Occipital lobe (tissue), 2 donors: ENCODE data around the gene HRH1. TPM values are rescaled to one million over a fixed set of nuclear protein-coding genes. Genes with fewer than 3 reads are reported as not detected.

Experiments
- DNase-seq: peaks from one replicate; lab custom pipeline; 2025; lab: John Stamatoyannopoulos, UW
- total RNA-seq: library from RNA; depleted of rRNA; stranded (reverse); fragments of >200 nt; gene quantifications from one replicate; pipeline ENCODE4 v1.2.3, GENCODE V29; 2014

Gene HRH1
- total RNA-seq, 1 donor from 2014 or later, result 1.7 TPM

GRCh38 chr3:11273891-11274291, 119.6 kb downstream of the HRH1 start:
- DNase-seq, result no peak

GRCh38 chr3:11274566-11275142, 120.4 kb downstream of the HRH1 start:
- no peak for DNase-seq

DNA sequence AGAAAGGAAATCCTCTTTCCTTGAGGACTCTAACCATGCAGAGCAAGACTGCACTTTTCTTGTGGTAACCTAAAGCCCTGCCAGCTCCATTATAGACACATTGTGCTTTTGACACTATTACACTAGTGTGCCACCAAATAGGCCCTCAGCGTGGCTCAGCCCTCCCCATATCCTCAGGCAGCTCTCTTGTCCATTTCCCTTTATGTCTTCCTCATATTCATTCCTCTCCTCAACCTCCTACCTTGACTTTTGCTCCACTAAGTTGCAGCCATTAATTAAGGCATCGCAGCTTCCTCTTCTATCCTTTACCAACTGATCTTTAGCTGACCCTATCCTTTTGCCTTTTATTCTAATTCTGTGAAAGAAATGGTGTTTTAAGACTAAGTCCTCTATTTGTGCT, 121.6 kb downstream of the HRH1 start:
- no peak for DNase-seq

GRCh38 chr3:11276901-11277300, 122.6 kb downstream of the HRH1 start:
- DNase-seq, result no peak

DNA sequence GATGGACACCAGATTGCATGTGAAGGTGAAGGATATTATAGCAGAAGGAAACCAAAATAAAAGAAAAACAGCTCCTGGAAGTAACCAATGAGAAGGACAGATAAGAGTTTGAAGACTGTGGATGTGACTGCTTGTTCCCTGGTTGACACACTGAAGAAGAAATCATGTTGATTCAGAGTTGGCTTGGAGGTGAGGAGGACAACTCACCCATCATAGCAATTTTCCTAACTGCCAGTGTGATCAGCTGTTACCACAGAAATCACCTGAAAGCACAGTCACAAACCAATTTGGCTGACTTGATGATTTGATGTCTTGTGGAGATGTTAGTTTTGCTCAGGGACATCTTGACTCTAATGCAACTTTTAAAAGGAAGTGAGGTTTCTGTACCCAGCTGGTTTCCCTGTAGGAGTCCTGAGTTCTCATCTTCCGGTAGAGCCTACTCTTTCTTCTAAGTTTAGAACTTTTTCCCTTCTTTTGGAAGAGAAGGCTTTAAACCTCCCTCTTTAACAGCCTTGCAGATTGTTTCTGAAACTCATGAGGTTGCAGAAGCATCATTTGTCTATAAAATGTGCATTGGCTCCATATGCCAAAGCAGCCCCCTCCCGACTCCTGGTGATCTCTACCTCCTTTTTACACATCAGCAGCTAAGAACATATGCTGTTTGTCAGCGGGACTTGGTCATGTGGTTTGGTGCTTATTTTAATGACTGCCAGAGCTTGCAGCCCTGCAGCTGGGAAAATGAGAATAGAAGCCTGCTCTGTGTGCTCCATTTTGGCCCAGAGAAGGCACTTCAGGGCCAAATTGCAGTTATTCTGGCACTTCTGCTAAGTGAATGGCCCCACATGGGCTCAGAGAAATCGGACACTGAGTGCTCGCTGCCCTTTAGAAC, 128.2 kb downstream of the HRH1 start:
- DNase-seq, result peak; percentile 71

DNA sequence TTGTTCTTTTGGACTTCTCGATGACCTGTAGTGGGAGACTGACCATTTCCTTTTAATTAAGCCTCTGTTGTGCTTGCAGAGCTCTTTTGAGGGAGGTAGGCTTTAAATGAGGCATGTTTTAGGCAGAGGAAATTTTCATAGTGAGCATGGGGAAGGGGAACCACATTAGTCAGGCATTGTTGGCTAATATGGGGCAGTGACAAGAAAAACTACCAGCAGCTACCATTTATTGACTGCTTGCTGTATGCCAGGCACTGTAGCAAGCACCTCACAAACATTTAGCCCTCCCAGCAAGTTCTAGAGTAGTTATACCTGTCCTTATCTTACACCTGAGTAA, 128.8 kb downstream of the HRH1 start:
- DNase-seq, result no peak

- no peak for DNase-seq
Measured at GRCh38 chr3:11284011-11284410, 129.7 kb downstream of the HRH1 start.

DNA sequence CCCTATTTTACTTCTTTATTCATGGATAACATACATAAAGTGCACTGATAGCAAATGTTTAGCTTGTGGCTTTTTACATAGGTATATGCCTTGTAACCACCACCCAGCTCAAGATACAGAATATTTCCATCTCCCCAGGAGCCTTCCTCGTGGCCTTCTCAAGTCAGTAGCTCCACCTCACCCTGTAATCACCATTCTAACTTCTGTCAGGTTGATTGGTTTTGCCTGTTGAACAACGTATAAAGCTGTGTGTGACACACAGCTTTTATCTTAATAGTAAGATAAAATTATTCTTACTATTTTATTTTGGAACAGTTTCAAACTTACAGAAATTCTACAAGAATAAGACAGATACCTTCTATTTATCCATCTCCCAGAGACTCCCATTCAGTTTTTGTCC, 131.2 kb downstream of the HRH1 start:
- DNase-seq, result no peak

DNA sequence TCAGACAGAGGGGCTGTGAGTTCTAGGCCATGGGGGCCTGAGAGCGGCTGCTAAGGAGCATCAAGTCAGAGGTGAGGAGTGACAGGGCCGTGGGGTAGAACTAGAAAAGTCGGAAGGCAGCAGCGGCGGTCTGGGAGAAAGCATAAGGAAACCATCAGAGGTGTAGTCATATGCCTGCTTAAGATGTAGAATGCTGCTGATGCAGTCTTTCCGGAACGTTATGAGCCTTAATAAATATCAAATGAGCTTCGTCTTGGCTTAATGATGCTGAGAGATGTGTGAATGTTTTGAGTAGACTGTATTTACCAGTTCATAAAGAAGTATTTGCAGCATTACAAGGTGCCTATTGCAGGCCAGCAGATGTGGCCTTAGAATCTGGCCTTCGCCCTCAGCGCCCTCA, 133.1 kb downstream of the HRH1 start:
- DNase-seq, result no peak

- no peak for DNase-seq
Measured at GRCh38 chr3:11288021-11288491, 133.8 kb downstream of the HRH1 start.

- no peak for DNase-seq
Measured at GRCh38 chr3:11288786-11289637, 134.7 kb downstream of the HRH1 start.

DNA sequence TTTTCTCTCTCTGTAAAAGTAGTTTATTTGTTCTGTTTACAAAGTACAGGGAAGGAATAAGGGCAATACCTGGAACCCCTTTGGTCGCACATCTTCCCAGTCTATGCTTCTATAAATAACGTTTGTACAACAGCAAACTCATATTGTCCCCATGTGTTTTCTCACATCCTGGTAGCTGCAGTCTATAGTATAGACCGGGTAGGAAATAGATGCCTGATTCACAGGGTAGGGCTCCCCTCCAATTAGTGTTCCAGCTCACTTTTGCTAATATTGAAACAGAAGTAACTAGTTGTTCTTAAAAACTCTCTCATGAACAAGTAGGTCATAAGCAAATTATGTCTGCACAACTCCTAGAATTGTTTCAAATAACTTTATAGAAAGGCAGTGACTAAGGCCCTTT, 135.6 kb downstream of the HRH1 start:
- no peak for DNase-seq

DNA sequence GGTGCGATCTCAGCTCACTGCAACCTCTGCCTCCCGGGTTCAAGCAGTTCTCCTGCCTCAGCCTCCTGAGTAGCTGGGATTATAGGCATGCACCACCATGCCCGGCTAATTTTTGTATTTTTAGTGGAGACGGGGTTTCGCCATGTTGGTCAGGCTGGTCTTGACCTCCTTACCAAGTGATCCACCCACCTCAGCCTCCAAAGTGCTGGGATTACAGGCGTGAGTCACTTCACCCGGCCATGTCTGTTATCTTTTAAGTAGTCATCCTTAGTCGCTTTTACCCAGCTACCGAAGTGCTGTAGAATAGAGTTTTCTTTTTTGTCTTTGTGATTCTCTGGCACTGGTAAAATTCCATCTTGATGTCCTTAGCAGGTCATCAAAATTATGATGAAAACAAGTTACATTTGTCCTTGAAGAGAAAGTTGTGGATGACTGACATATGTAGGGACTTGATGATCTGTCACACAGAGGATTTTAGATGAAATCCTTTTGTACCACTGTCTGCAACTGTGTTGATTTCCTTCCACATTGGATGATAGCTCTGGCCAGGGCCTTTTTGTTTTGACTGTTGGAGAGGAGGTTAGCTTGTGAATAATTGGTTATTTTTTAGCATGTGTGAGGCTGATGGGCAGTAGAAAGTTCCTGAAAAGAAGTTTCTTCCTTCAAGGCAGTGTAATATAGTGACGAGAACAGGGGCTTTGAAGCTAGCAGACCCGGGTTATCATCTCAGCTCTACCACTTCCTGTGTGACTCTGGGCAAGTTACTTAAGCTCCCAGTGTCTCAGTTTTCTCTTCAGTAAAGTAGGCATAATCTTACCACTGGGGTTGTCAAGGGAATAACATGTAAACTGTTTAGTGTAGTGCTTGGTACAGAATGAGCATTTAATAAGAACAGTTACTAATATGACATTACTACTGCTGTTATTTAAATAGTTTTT, 136.7 kb downstream of the HRH1 start:
- DNase-seq, result no peak

DNA sequence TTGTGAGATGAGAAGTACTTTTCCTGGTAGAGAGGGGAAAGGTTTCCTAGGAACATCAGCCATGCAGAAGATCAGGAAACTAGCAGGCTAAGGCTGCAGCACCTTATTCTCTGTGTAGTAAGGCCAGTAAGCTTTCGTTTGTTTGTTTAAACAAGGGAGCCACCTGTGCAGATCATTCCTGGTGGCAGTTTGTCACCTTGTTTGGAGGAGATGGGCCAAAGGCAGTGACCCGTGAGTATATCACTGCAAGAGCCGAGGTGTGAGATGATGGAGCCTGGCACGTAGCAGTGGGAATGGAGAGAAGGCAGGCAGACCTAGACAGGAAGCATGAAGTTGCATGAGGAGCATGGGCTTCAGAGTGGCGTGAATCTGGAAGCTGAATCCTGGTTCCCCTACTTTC, 137.5 kb downstream of the HRH1 start:
- DNase-seq, result no peak

GRCh38 chr3:11297126-11297525, 142.8 kb downstream of the HRH1 start:
- no peak for DNase-seq

- no peak for DNase-seq
Measured at GRCh38 chr3:11300970-11301369, 146.7 kb downstream of the HRH1 start.

- no peak for DNase-seq
Measured at GRCh38 chr3:11302444-11302843, 148.2 kb downstream of the HRH1 start.

GRCh38 chr3:11304175-11304574, 149.9 kb downstream of the HRH1 start:
- no peak for DNase-seq

DNA sequence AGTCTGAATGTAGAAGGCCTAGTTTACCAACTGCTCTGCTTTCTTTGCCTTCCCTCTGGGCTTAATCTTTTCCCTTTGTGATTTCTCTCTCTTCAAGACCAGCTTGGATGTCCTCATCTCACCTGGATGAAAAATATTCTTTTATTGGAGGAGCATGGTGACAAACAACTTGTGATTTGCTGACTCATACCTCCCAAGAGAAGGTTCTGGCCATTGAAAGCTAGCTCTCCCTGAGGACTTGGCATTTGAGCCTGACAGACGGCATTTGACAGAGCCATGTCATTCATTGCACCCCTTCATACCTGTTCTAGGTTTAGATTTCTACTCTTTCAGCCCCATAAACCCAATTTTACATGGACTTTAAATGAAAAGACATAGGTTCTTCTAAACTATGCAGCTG, 151.2 kb downstream of the HRH1 start:
- DNase-seq, result no peak

DNA sequence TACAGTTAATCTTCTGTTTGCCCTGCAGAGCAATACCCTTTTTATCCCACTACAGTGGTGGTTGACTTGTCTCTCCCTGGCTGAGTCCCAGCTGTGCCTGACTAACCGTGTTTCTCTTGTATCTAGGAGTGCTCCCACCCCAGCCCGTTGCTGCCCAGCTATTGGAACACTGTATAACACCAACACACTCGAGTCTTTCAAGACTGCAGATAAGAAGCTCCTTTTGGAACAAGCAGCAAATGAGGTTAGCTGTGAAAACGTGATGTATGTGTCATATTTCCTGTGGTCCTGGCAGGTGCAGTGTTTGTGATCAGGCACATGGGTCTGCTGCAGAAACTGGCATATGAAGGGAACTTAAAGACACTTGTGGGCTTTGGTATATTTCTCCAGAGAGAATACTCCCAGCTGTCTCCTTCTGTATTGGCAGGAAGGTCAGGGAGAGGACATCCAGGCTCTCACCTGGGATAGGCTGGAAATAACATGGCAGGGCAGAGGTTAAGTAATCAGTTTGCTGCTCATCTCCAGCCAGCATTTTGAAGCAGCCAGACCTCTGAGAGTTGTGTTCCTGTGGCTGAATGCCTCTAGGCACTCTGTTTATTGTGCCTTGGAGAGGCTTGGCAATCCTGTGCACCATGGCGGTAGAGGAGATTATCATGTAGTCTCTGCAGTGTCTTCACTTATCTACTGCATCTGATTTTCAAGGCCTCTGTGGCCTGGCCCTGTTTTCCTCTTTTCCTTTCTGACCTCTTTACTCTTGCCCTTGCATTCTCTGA, 152.7 kb downstream of the HRH1 start:
- DNase-seq, result peak; percentile 21
